GM13977 (cell line): ENCODE results near the gene EPHX1.

Experiments
- DNase-seq: peaks from one replicate; pipeline ENCODE4 v3.0.0; 2012; ENCODE audit warnings: low spot score
- CTCF ChIP-seq: IDR thresholded peaks from 2 replicates; pipeline ENCODE4 v1.5.1; 2012; ENCODE audit warnings: mild to moderate bottlenecking, control low read depth; ENCODE audit not compliant: insufficient read depth; ENCODE audit errors: extremely low read depth, missing control alignments
- in situ Hi-C: fragments of 300-500 bp; cut with MboI; formaldehyde crosslinking; loops from one replicate; pipeline ENCODE4 v1.12.0; 2022; ENCODE audit warnings: low sequenced_read_pairs, low pct_unique_long_range_greater_than_20kb, mixed read lengths, inconsistent platforms; ENCODE audit not compliant: unreplicated experiment

EPHX1 gene

GRCh38 chr1:225861834-225862580 lies 52.1 kb downstream of the EPHX1 start:
- no peak for DNase-seq
- in situ Hi-C loops, result no loop called here
- TF ChIP-seq CTCF, result no peak

GRCh38 chr1:225862581-225862950 lies 52.6 kb downstream of the EPHX1 start:
- in situ Hi-C loops, result no loop called here
- no peak for TF ChIP-seq CTCF
- no peak for DNase-seq

- no peak for DNase-seq
- in situ Hi-C loops, result no loop called here
Measured at GRCh38 chr1:225863167-225863566, 53.2 kb downstream of the EPHX1 start.

GRCh38 chr1:225865514-225865913 lies 55.6 kb downstream of the EPHX1 start:
- TF ChIP-seq CTCF, result no peak
- DNase-seq, result no peak
- in situ Hi-C loops, result no loop called here

More at GRCh38 chr1:225863167-225863566, 53.2 kb downstream of the EPHX1 start:
- no peak for TF ChIP-seq CTCF

- no peak for DNase-seq
- in situ Hi-C loops, result no loop called here
- no peak for TF ChIP-seq CTCF
Measured at GRCh38 chr1:225866061-225866837, 56.3 kb downstream of the EPHX1 start.

- no peak for DNase-seq
- no peak for TF ChIP-seq CTCF
- in situ Hi-C loops, result no loop called here
Measured at GRCh38 chr1:225866981-225867380, 57.1 kb downstream of the EPHX1 start.
